Activated T-helper 1 cell treated with anti-CD3 and anti-CD28 coated beads, Interleukin-2, amount 50 U/mL, for 16 hours (primary cell): ENCODE data around the gene EFCAB3.
"Not testable (repeated sequence)": the region's sequence is repeated elsewhere in the genome, so short reads cannot be mapped to it uniquely, and the experiment has no call there.

Source experiments
- DNase-seq, 2 donors: peaks; one replicate each; pipeline ENCODE4 v3.0.0-alpha.2; 2020; ENCODE audit warnings: low read depth in 1 of 2, low spot score in 1 of 2

Gene EFCAB3

DNA sequence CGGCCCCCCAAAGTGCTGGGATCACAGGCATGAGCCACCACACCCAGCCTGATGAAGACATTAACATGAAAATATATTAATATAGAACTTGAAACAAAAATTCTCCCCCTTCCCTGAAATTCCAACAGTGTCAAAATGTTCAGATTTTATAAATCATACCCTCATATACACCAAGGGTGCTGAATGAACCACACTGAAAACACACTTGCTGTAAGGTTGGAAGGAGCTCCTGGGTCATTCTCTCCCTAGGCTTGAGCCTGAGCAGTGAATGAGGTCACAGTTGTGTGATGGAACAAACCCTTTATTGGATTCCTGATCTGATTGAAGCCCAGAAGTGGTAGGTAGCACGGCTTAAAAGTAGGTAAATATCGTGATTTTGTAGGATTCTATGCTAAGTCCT lies at the start of gene EFCAB3:
EFCAB3 (plus strand) TSS at position 301 of the 400 bp plus-strand sequence. CDS start 2,427 bp downstream, outside the sequence.
- DNase-seq: no peak

DNA sequence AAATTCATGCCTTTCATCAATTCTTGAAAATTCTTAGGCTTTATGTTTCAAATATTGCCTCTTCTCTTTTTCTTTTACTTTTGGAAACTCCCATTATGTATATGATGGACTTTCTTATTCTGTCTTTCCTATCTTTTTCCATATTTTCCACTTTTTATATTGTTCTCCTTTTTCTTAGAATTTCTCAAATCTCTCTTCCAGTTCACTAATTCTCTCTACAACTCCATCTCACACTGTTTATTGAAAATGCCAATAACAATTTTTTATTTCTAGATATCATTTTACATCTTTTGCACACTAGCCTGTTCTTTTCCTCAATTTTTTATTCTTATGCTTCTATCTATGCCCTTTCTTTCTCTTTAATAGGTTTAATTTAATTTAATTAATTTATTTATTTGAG lies 43.8 kb upstream of the EFCAB3 start:
- no peak for DNase-seq

DNA sequence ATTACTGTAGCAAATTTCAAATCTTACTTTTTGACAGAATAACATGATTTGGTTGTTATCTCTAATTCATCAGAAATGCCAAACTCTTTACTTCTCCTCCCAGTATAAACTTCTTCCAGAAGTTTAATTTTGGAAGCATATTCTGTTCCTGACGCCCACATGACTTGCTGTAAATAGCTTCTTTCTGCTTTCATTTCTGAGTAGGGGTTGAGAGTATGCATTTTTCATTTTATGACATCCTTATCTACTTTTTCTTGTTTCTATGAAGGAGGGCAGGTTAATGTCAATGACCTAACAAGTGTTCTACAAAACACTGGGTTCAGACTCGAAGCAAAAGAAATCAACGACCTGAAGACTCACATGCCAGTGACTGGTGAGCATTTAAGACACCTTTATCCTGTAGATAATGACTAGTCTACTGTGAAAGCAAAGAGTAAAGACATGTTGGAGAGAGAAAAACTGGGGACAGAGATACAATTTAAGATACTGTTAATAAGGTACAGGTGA lies 36.5 kb upstream of the EFCAB3 start:
- no peak for DNase-seq

DNA sequence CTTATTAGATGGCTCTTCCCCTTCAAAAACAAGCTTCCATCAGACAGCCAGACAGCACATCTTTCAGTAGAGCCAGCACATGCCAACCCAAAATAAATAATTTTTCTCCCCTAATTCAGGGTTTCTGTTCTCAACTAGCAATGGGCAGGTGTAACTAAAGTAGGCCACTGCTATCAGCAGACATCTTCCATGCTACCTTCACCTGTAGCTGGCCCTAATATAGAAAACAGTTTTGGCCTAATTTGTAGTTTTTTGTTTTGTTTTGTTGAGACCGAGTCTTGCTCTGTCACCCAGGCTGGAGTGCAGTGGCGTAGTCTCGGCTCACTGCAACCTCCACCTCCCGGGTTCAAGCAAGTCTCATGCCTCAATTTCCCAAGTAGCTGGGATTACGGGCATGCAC lies 29.2 kb upstream of the EFCAB3 start:
- no peak for DNase-seq

DNA sequence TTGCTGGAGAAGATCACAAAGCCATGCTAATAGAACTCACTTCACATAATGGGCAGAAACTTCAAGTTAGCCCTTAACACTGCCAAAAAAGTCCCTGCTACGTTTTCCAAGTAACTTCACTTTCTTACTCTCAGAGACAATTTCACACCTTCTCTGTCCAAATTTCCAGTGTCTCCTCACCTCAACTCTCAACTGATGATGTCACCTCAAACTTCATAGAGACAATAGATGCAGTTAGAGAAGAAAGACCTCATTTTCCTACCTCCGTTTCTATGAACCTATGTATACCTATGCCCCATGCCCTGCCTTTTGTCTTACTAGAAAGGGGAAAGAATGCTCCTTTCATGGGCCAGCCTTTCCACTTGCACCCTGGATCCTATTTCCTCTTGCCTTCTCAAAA lies 14.2 kb upstream of the EFCAB3 start:
- DNase-seq: no peak

DNA sequence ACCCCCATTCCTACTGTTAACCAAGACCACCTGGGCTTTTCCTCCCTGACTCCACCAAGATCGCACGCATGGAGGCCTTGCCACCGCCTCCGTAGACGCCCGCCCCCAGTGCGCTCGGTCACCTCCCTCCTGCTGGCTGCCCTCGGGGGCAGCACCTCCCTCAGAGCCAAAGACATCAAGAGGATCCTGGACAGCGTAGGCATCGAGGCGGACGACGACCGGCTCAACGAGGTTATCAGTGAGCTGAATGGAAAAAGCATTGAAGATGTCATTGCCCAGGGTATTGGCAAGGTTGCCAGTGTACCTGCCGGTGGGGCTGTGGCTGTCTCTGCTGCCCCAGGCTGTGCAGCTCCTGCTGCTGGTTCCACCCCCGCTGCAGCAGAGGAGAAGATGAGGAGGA lies 1.2 kb downstream of the EFCAB3 start:
- DNase-seq: no peak

DNA sequence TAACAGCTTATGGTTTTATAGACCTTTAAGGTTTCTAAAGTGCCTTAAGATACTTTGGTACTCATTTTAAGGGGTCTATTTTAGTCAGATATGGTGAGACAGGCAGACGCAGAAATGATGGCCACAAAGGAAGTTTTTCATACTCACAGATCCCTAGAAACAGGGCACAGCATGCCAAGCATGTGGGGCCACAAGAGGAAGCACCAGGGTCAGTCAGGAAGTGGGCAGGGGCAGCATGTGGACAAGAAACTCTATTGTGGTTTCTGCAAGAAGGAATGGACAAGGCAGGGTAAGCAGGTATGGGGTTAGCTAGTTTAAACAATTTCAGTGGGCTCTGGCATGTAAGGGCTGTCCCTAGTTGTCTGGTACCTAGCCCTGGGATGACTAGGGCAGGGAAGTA lies 8.5 kb downstream of the EFCAB3 start:
- no peak for DNase-seq

DNA sequence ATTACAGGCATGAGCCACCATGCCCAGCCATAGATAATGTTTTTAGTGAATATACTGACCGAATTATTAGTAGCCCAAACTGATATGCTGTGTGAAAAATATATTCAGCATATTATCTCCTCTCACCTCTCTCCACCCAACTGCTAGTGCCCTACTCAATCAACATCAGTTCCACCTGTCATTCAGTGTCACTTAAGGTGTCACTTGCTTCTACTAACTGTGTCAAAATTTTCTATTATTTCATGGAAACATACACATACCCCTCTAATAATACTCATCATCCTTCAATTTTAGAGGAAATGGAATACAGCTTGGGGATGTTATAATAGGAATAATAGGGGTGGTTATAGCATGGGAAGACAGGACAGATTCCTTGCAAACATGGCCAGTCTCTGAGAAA lies 12.6 kb downstream of the EFCAB3 start:
- DNase-seq: no peak

DNA sequence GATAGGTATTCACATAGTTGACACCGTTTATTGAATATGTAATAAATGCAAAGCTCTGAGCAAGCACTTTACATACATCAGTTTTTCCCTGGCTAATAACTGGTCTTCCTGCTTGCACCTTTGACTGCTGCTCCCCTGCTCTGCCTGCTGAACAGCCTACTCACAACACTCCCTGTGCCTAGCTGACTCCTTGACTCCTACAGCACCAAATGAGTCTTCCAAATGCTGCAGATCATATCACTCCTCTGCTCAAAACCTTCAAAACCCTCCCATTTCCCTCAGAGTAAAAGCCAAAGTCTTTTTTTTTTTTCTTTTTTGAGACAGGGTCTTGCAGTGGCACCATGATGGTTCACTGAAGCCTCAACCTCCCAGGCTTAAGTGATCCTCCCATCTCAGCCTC lies 18.5 kb downstream of the EFCAB3 start:
- no peak for DNase-seq

DNA sequence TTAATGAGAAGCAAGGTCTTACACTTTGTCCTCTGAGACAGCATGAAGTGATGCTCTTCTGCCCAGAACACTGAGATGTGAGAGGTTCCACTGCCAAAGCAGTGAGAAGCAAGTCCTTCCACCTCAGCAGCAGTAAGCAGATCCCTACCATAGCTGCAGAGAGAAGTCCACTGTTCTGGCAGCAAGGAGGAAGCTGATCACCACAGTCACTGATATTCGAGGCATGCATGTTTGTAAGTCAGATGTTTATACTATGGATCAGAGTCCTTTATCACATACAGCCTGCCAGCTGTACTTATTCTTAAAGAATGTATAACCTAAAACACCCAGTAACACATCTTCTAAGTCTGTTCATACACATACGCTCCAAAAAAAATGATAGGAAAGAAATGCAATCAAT lies 25.1 kb downstream of the EFCAB3 start:
- DNase-seq: no peak

DNA sequence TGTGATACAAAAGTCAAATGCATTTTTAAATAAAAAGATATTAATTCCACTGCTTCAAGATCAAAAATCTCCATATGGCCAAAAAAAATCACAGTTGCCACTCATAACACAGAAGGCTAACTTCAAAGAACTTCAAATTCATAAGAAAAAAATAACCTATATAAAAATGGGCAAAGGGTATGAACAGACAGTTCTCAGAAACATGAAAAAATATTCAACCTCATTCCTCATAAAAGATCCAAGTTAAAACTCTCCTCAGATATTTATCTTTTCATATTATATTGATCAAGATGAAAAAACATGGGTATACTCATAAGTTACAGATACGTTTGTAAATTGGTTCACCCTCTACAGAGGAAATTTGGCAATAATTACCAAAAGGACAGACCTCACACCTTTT lies 32.7 kb downstream of the EFCAB3 start:
- DNase-seq: not testable (repeated sequence)

DNA sequence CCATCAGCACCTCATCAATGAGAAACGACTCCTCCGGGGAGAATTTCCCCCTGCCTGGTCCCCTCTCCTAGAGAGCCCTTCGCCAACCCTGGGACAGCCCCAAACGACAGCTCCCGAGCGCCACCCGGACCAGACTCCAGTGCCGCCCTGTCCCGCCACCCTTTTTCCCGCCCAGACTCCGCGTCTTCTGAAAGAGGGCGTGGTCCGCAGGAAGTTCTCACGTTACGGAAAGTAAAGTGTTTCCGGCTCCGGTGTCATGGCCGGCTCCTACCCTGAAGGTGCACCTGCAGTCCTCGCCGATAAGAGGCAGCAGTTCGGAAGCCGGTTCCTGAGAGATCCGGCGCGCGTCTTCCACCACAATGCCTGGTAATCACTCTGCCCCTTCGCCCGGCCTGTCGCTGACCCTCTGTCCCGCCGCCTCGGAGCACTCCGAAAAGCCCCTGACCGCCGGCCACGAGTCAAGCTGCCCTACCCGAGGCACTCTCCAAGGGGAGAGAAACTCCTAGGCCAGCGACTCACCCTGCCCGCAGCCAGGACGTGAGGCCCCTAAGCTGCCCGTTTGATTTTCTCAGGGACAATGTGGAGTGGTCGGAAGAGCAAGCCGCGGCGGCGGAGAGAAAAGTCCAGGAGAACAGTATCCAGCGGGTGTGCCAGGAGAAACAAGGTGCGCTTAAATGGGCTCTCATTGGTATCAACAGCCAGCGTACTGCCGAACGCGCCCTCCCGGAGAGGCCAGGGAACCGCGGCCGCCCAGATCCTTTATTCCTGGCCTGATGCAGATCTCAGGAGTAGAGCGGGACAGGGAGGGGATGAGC lies 43.5 kb downstream of the EFCAB3 start, which contains the start of gene METTL2A:
METTL2A (plus strand) TSS at position 251 of the 815 bp plus-strand sequence; CDS start at position 257, 6 bp downstream.
- peak; percentile 63 to 77 for DNase-seq

DNA sequence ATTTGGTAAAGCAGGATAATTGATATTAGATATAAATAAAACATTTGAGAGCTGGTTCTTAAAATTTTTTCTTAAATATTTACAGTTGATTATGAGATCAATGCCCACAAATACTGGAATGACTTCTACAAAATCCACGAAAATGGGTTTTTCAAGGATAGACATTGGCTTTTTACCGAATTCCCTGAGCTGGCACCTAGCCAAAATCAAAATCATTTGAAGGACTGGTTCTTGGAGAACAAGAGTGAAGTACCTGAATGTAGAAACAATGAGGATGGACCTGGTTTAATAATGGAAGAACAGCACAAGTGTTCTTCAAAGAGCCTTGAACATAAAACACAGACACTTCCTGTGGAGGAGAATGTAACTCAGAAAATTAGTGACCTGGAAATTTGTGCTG lies 45.9 kb downstream of the EFCAB3 start:
- DNase-seq: not testable (repeated sequence)

DNA sequence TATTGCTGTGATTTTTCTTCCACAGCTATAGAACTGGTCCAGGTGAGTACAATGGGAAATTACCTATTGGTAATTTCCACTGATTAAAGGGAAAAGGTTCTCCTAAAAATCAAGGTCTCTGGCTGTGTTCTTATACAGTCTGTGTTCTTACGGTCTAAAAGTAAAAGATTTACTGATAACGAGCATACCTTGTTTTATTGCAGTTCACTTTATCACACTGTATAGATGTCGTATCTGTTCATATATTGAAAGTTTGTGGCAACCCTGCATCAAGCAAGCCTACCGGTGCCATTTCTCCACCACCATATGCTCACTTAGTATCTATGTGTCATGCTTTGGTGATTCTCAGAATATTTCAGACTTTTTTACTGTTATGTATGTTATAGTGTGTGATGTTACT lies 54.9 kb downstream of the EFCAB3 start:
- not testable (repeated sequence) for DNase-seq

DNA sequence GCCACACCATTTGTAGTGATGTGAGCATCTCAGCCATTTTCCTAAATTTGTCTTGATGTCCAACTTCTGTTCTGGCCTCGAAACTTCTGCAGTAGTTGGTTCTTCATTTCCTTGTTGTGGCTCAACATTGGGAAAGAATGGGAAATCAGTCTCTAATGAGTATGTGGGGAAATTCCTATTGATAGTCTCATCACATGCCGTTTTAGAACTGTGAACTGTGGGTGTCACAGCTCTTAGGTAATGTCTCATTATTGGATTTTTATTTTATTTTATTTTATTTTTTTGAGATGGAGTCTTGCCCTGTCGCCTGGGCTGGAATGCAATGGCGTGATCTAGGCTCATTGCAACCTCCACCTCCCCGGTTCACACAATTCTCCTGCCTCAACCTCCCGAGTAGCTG lies 60.8 kb downstream of the EFCAB3 start:
- DNase-seq: not testable (repeated sequence)

DNA sequence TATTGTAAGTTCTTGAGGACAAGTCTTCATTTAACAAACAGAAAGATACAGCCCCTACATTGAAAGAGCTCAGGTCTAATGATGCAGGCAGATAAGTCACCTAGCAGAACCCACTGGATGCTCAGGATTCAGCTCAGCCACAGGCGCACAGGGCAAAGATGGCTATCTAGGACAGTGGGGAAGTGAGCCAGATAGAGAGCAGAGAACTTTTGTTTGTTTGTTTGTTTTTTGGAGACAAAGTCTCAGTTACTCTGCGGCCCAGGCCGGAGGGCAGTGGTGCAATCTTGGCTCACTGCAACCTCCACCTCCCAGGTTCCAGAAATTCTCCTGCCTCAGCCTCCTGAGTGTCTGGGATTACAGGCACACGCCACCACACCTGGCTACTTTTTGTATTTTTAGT lies 63.7 kb downstream of the EFCAB3 start:
- no peak for DNase-seq

DNA sequence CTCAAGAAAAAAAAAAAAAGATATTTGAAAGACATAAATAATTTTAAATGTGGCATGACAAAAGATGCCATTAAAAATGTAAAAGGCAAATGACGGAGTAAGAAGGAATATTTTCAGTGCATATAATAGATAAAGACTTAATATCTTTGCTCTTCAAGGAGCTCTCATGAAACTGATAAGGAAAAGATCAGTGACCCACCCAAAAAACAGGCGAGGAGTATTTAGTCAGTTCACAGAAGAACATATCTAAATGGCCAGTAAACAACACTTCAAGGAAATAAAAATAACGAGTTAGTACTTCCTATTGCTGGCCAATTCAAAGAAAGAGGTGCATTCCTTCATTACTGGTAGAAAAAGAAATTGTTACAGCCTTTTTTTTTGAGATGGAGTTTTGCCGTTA lies 65.4 kb downstream of the EFCAB3 start:
- DNase-seq: not testable (repeated sequence)

DNA sequence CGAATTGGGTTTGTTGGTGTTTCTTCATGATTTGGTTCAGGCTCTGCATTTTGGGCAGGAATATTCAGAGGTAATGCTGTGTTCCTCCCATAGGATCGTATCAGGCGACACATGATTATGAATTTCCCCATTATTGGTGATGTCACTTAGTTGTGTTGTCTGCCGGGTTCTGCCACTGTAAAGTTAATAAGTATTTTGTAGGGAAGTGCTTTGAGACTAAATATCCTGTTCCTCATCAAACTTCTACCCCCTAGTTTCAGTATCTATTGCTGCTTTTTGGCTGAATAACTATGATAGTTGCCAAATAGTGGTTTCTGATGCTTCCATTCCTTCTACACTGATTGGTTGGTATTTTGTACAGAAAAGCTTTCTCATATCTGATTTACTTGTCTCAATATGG lies 71.8 kb downstream of the EFCAB3 start:
- DNase-seq: not testable (repeated sequence)

DNA sequence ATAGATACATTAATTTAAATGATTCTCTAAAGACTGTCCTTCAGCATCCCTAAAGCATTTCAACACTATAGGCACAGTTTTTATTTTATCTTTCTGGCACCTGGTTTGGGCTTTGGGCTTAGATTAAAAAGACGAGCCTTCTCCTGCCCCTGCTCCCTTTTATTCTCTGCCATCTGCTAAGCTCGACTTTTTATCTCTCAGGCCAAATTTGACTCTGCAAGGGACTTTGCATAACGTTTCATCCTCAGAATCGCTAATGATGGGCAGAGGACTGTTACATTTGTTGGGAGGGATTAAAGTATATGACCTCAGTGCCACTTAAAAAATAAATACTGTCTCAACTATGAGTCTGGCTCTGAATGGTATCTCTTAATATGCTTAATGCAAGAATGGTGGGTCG lies 72.7 kb downstream of the EFCAB3 start:
- DNase-seq: not testable (repeated sequence)

DNA sequence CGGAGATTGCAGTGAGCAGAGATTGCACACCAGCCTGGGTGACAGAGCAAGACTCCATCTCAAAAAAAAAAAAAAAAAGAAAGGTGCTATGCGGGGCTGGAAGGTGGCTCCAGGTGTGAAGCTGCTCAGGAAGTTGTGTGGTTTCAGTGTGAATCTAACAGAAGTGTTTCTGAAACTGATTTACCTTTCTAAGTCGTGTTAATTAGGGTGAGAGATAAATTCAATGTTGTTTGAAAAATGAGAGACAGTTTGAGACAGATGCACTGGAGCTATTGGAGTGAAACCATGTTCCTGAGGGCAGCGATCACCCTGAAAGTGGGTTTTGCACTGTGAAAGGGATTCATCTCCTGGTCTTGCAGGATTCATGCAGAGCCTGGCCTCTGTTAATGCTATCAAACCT lies 73.3 kb downstream of the EFCAB3 start:
- DNase-seq: not testable (repeated sequence)

DNA sequence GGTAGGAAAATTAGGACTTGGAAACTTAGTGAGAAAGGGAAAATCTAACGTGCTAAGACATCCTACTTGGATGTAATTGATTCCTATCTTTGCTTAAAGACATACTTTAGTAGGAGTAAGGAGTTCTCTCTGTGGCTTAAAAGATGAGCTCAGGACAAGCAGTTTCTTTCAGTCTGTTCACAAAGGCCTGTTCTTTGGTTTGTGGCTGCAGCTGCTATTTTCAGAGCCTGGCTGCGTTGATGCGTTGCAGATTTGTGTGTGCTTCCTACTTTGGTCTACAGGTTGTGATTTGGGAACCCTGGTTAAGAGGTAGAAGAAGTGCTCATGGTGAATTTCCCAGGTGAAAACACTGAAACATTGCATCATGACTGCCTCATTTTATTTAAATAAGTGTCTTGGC lies 73.8 kb downstream of the EFCAB3 start:
- DNase-seq: not testable (repeated sequence)

DNA sequence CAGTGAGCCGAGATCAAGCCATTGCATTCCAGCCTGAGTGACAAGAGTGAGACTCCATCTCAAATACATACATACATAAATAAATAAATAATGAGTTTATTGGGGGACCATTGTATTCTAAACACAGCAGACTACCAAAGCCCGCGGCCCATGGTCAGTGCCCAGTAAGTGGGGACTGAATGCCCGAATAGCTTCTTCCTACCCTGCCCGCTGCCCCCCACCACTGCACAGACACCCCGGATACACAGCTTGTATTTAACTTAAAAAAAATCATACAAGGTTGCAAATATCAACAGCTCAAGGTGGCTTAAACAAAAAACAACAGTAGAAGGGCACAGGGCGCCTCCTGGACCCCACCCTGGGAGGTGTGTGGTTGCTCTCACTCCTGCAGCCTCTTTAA lies 75.7 kb downstream of the EFCAB3 start:
- no peak for DNase-seq

DNA sequence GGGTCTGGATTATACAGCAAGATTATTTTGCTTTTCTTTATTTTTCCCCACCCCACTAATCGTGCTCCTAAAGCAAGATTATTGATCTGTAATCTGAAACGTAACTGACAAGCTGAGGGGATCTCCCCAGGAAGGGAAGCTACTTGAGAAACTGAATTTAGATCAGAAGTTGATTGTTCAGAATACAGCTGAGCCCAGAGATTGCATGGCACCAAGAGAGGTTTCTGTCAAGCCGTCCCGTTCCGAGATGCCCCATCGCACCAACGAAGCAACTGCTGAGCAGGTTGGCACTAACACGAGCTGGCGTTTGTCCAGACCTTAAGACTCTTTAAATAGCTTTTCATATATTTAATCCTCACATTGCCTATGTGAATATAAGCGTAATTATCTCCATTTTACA lies 78.1 kb downstream of the EFCAB3 start:
- DNase-seq: not testable (repeated sequence)
